ENCODE data around the gene BRD1. TPM values are rescaled to one million over a fixed set of nuclear protein-coding genes. Genes with fewer than 3 reads are reported as not detected.

The BRD1 gene
- total RNA-seq, 1 experiment from 2014 or later: 31.3 TPM

GRCh38 chr22:49828599-49828965 is 909 bp upstream of the BRD1 start:
- TF ChIP-seq SRF (IDR thresholded peaks at IDR 0.05; ENCODE audit: low read depth): no peak
- TF ChIP-seq MAX (IDR thresholded peaks at IDR 0.05): no peak
- TF ChIP-seq CTCF (IDR thresholded peaks at IDR 0.05 in 2 of 3, conservative IDR thresholded peaks at IDR 0.05 in 1 of 3; ENCODE audit: borderline replicate concordance in 1 of 3, insufficient read depth in 1 of 3, low read depth in 2 of 3, low read length in 2 of 3): no peak
- TF ChIP-seq JUND (IDR thresholded peaks at IDR 0.05): no peak
- TF ChIP-seq SP1 (IDR thresholded peaks at IDR 0.05; ENCODE audit: low read depth): no peak
- no peak for TF ChIP-seq ZFX (IDR thresholded peaks at IDR 0.05)
- no peak for TF ChIP-seq FOSL1 (IDR thresholded peaks at IDR 0.05; ENCODE audit: low read depth)
- TF ChIP-seq EZH2phosphoT487 (IDR thresholded peaks at IDR 0.05; ENCODE audit: borderline replicate concordance): no peak
- TF ChIP-seq SIN3A (IDR thresholded peaks at IDR 0.05; ENCODE audit: low read depth): no peak
- no peak for TF ChIP-seq TCF7L2 (IDR thresholded peaks at IDR 0.05; ENCODE audit: borderline replicate concordance, extremely low read depth, insufficient read depth, insufficient read length)
- no peak for TF ChIP-seq REST (IDR thresholded peaks at IDR 0.05; ENCODE audit: low read depth)
- TF ChIP-seq ATF3 (IDR thresholded peaks at IDR 0.05): no peak
- TF ChIP-seq YY1 (IDR thresholded peaks at IDR 0.05; ENCODE audit: extremely low read depth, insufficient replicate concordance, low read depth, low read length): no peak
- TF ChIP-seq ZNF274 (IDR thresholded peaks at IDR 0.05; ENCODE audit: low read depth, low read length): no peak
- TF ChIP-seq ZBTB33 (IDR thresholded peaks at IDR 0.05; ENCODE audit: extremely low read depth, insufficient replicate concordance, low read length): no peak
- TF ChIP-seq POLR2A (IDR thresholded peaks at IDR 0.05; ENCODE audit: borderline replicate concordance, extremely low read depth, insufficient read depth, insufficient read length): no peak
- TF ChIP-seq ELF1 (IDR thresholded peaks at IDR 0.05; ENCODE audit: borderline replicate concordance, low read depth): no peak
- BruUV-seq (replicated peaks): no TSS peak
- H2AFZ ChIP-seq (ENCODE audit: low read depth, low read length, poor library complexity, severe bottlenecking): no peak overlapping the region
- POLR2A ChIA-PET: no interaction called here
- H3K4me3 ChIP-seq (replicated peaks in 1 of 2; ENCODE audit: low read depth in 1 of 2, low read length in 2 of 2): no peak overlapping the region; a peak in 1 of 4 replicates
- CTCF ChIA-PET: no interaction called here
- H3K9me2 ChIP-seq (ENCODE audit: insufficient read depth): no peaks in the 10 kb centered on the region
- no peaks in the 10 kb centered on the region for H3K9me3 ChIP-seq (ENCODE audit: control insufficient read depth in 1 of 2, insufficient read depth in 1 of 2, low read depth in 1 of 2, low read length in 2 of 2)
- no peak overlapping the region for H3K27ac ChIP-seq (ENCODE audit: low read depth, low read length)
- H3K27me3 ChIP-seq (ENCODE audit: insufficient read depth, low read length): no peaks in the 10 kb centered on the region
- no peak for DNase-seq (ENCODE audit: low read depth, low spot score)
- H3K79me2 ChIP-seq (ENCODE audit: insufficient read depth, low read length): peaks cover 36% of the 10 kb centered on the region
- RAD21 ChIA-PET (ENCODE audit: low non-redundant PET in 1 of 2, low total read pairs in 2 of 2, uncharacterized antibody in 2 of 2, unreplicated experiment in 2 of 2): no interaction called here
- ATAC-seq: no peak
- intact Hi-C loops (cut with micrococcal nuclease): no loop called here
- peak overlapping the region; percentile 72; the same call in 1 of the 2 replicates for H3K9ac ChIP-seq (ENCODE audit: low read length)
- peak overlapping the region; percentile 87 for H3K4me2 ChIP-seq (ENCODE audit: low read length)
- H4K20me1 ChIP-seq (ENCODE audit: insufficient read depth): no peaks in the 10 kb centered on the region
- H3K36me3 ChIP-seq (ENCODE audit: control insufficient read depth in 1 of 2, insufficient read depth in 2 of 2, low read length in 2 of 2): peaks cover 2 to 6% of the 10 kb centered on the region in 2 experiments; a peak in 3 of 4 replicates
- peaks cover 10 to 25% of the 10 kb centered on the region in 2 experiments for H3K4me1 ChIP-seq (ENCODE audit: control insufficient read depth in 1 of 2, insufficient read depth in 2 of 2, low read length in 2 of 2)
